Endothelial cell of umbilical vein (primary cell): ENCODE measurements around the gene IL31RA. TPM values are rescaled to one million over a fixed set of nuclear protein-coding genes. Genes with fewer than 3 reads are reported as not detected.

ENCODE experiments used
- BruUV-seq: library from RNA; stranded (reverse); fragments of 400-500 nt; replicated peaks from 2 replicates; lab custom pipeline; 2021; lab: Mats Ljungman, UMichigan
- CTCF ChIA-PET: fragments of 300-600, 350-600 bp; sonication (Branson Sonifier 250); formaldehyde crosslinking; loops from one replicate; lab custom pipeline; 2021; ENCODE audit warnings: antibody characterized with exemption, inconsistent platforms; lab: Charles Lee
- POLR2A ChIA-PET: fragments of 300-600, 350-600 bp; sonication (Branson Sonifier 250); formaldehyde crosslinking; loops from one replicate; lab custom pipeline; 2021; ENCODE audit warnings: antibody characterized with exemption, inconsistent platforms; lab: Charles Lee
- DNase-seq: peaks from one replicate; pipeline ENCODE4 v3.0.0-alpha.2; 2011; ENCODE audit warnings: low read depth, low spot score
- FAIRE-seq: peaks from 2 replicates; lab custom pipeline; 2011; peaks lifted over from hg19 to GRCh38; lab: Jason Lieb, UNC
- H2AFZ ChIP-seq: 2 replicates; pipeline ENCODE4 v1.6.0; 2012; ENCODE audit warnings: low read depth, low read length, control low read depth, inconsistent platforms
- H3K27ac ChIP-seq: 2 replicates; pipeline ENCODE4 v1.5.1; 2011; ENCODE audit warnings: low read depth, mild to moderate bottlenecking, control low read depth, low read length, moderate library complexity; ENCODE audit not compliant: insufficient read depth
- H3K27me3 ChIP-seq, 2 experiments: 2 replicates each; pipeline versions ENCODE4 v1.6.0 to v1.6.1; 2011; ENCODE audit warnings: low read length in 2 of 2, mixed read lengths in 1 of 2; ENCODE audit not compliant: control insufficient read depth in 2 of 2, insufficient read depth in 2 of 2
- H3K36me3 ChIP-seq, 2 experiments: 2 replicates in 1 of 2; 3 replicates in 1 of 2; pipeline ENCODE4 v1.5.1; 2011; ENCODE audit warnings: low read length in 2 of 2, mild to moderate bottlenecking in 1 of 2, moderate library complexity in 1 of 2; ENCODE audit not compliant: control insufficient read depth in 2 of 2, insufficient read depth in 2 of 2; ENCODE audit errors: extremely low read depth in 1 of 2
- H3K4me1 ChIP-seq: 3 replicates; pipeline ENCODE4 v1.5.1; 2011; ENCODE audit warnings: mild to moderate bottlenecking, low read length; ENCODE audit not compliant: control insufficient read depth, insufficient read depth; ENCODE audit errors: extremely low read depth
- H3K4me2 ChIP-seq: 2 replicates; pipeline ENCODE4 v1.6.1; 2011; ENCODE audit warnings: low read length, control low read depth, mixed read lengths; ENCODE audit not compliant: insufficient read depth
- H3K4me3 ChIP-seq, 3 experiments: fragments of 200-600 bp in 1 of 3; sonication (generic), shearing (Covaris generic) in 1 of 3; replicated peaks in 1 of 3; 2 replicates each; pipeline ENCODE4 v1.5.1; 2011 to 2016; ENCODE audit warnings: control low read depth in 3 of 3, low read length in 3 of 3, mild to moderate bottlenecking in 2 of 3, inconsistent platforms in 1 of 3, low read depth in 1 of 3, moderate library complexity in 1 of 3; ENCODE audit not compliant: insufficient read depth in 1 of 3
- H3K79me2 ChIP-seq: 2 replicates; pipeline ENCODE4 v1.6.0; 2012; ENCODE audit warnings: low read length, inconsistent platforms; ENCODE audit not compliant: control insufficient read depth, insufficient read depth
- H3K9ac ChIP-seq: replicated peaks from 2 replicates; pipeline ENCODE3; 2011; ENCODE audit warnings: low read length, control low read depth; ENCODE audit not compliant: insufficient read depth; ENCODE audit errors: extremely low read depth
- H3K9me1 ChIP-seq: replicated peaks from 3 replicates; pipeline ENCODE4 v1.6.0; 2011; ENCODE audit warnings: mild to moderate bottlenecking, low read length; ENCODE audit not compliant: control insufficient read depth, insufficient read depth; ENCODE audit errors: extremely low read depth
- H3K9me3 ChIP-seq: replicated peaks from 2 replicates; pipeline ENCODE4 v1.5.1; 2012; ENCODE audit warnings: low read length, inconsistent platforms; ENCODE audit not compliant: control insufficient read depth, insufficient read depth
- H4K20me1 ChIP-seq: replicated peaks from 2 replicates; pipeline ENCODE3; 2011; ENCODE audit warnings: mild to moderate bottlenecking, low read length; ENCODE audit not compliant: control insufficient read depth, insufficient read depth; ENCODE audit errors: extremely low read depth
- CTCF ChIP-seq, 2 donors: IDR thresholded peaks; 1 replicate in 1 of 2; 2 replicates in 1 of 2; pipeline ENCODE4 v1.5.1; 2011; ENCODE audit warnings: low read length in 2 of 2, mild to moderate bottlenecking in 2 of 2, moderate library complexity in 2 of 2, control low read depth in 1 of 2, inconsistent platforms in 1 of 2, low read depth in 1 of 2; ENCODE audit not compliant: insufficient read depth in 1 of 2; ENCODE audit errors: extremely low read depth in 1 of 2
- EZH2 ChIP-seq: IDR thresholded peaks from 2 replicates; pipeline ENCODE4 v1.6.1; 2012; ENCODE audit warnings: borderline replicate concordance, low read depth, mild to moderate bottlenecking, moderate library complexity, low read length, inconsistent platforms; ENCODE audit not compliant: severe bottlenecking
- FOS ChIP-seq: IDR thresholded peaks from 2 replicates; pipeline ENCODE4 v1.6.1; 2011; ENCODE audit warnings: mild to moderate bottlenecking, low read length, moderate library complexity, borderline replicate concordance; ENCODE audit not compliant: insufficient read depth
- GATA2 ChIP-seq: IDR thresholded peaks from 2 replicates; pipeline ENCODE4 v1.7.0; 2011; ENCODE audit warnings: low read depth, mild to moderate bottlenecking, moderate library complexity, mixed read lengths, low read length; ENCODE audit not compliant: insufficient read length, insufficient read depth
- MAX ChIP-seq: IDR thresholded peaks from 2 replicates; pipeline ENCODE4 v1.6.1; 2011; ENCODE audit not compliant: insufficient read depth, insufficient read length
- MYC ChIP-seq: IDR thresholded peaks from one replicate; pipeline ENCODE4 v1.6.1; 2011; ENCODE audit warnings: mild to moderate bottlenecking, low read depth, low read length
- POLR2A ChIP-seq: IDR thresholded peaks from 2 replicates; pipeline ENCODE4 v1.6.1; 2012; ENCODE audit warnings: low read depth, mild to moderate bottlenecking, control low read depth, low read length
- POLR2AphosphoS5 ChIP-seq: IDR thresholded peaks from 2 replicates; pipeline ENCODE4 v1.6.1; 2012; ENCODE audit warnings: low read depth, mild to moderate bottlenecking, control low read depth, low read length, moderate library complexity; ENCODE audit not compliant: insufficient read depth
- dilution Hi-C: fragments of 300-500 bp; cut with MboI; formaldehyde crosslinking; loops from one replicate; pipeline ENCODE4 v1.15.0; 2019; ENCODE audit warnings: low sequenced_read_pairs; ENCODE audit not compliant: extremely low pct_ligation_motif_present
- intact Hi-C: fragments of 100-400 bp; cut with micrococcal nuclease; formaldehyde crosslinking; loops from one replicate; pipeline ENCODE4 v1.10.0; 2022
- polyA plus RNA-seq, 4 experiments: library from polyadenylated mRNA; depleted of rRNA in 3 of 4; stranded (reverse) in 3 of 4; unstranded in 1 of 4; fragments of >200 nt; gene quantifications; 2 replicates each; pipeline versions ENCODE4 v1.2.1 to v1.2.3, GENCODE V29; 2011 to 2012; ENCODE audit warnings: missing spikeins in 1 of 4
- total RNA-seq: library from RNA; stranded (reverse); gene quantifications from 2 replicates; pipeline ENCODE4 v1.2.3, GENCODE V29; 2021

Gene IL31RA
- total and polyA plus RNA-seq, 2 donors (not counting 3 experiments of a cell fraction or from before 2014, with no cell fraction given), result 0.14 to 0.75 TPM

GRCh38 chr5:55905251-55905650 lies 54.1 kb downstream of the IL31RA start:
- BruUV-seq, result no TSS peak

More at GRCh38 chr5:55905251-55905650, 54.1 kb downstream of the IL31RA start:
- Histone ChIP-seq H3K79me2 (no peaks in the 10 kb centered on the region), H3K27ac (no peak overlapping the region), H4K20me1 (no peaks in the 10 kb centered on the region), H3K9ac (no peak overlapping the region), H3K27me3 (no peaks in the 10 kb centered on the region), H3K4me1 (no peaks in the 10 kb centered on the region), H3K36me3 (no peaks in the 10 kb centered on the region), H3K9me3 (no peaks in the 10 kb centered on the region), H2AFZ (no peak overlapping the region), H3K9me1 (no peaks in the 10 kb centered on the region), H3K4me2 (no peak overlapping the region), H3K4me3 (no peak overlapping the region)
- POLR2A ChIA-PET, result no interaction called here
- TF ChIP-seq MAX (no peak), GATA2 (no peak), FOS (no peak), POLR2A (no peak), MYC (no peak), EZH2 (no peak), POLR2AphosphoS5 (no peak), CTCF (IDR thresholded peaks at IDR 0.05; ENCODE audit: extremely low read depth in 1 of 2, insufficient read depth in 1 of 2, low read depth in 1 of 2, low read length in 2 of 2) (no peak)
- FAIRE-seq, result no peak
- intact Hi-C loops, result no loop called here
- CTCF ChIA-PET, result no interaction called here
- dilution Hi-C loops, result no loop called here
- DNase-seq, result no peak
